ENCODE measurements around the gene THAP2.

The THAP2 gene

DNA sequence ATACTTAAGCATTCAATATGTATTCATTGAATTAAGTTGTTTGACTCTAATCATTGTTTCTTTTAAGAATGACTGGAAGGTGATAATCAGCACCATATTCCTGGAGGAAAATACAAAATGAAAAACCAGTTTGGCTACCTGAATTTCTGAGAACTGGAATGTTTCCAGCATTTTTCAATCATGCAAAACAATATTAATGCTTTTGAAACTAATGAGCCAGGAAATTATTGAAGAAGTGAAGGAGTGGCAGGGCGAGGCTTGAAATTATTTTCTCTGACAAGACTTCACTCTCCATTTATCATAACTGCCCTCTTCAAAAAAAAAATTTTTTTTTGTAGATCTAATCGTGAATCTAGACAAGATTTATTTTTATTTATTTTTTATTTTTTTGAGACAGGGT is 40.8 kb downstream of the THAP2 start:
- DNase-seq = no peak

DNA sequence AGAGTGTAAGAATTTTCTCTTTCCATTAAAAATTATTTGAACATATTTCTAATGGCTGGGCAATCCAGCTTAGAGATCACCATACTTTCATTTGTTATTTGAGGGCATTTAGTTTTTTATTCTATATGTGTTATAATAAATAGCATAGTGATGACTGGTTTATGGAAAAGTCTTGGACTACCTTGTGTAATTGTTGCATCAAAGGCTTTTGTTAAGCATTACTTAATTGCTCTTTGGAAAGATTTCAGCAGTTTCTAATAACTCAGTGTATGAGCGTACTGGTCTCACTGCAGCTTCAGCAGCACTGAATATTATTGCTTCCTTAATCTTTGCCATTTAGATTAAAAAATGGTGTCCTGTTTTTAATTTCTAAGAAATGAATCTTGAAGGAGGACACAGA is 44.6 kb downstream of the THAP2 start:
- DNase-seq = no peak

DNA sequence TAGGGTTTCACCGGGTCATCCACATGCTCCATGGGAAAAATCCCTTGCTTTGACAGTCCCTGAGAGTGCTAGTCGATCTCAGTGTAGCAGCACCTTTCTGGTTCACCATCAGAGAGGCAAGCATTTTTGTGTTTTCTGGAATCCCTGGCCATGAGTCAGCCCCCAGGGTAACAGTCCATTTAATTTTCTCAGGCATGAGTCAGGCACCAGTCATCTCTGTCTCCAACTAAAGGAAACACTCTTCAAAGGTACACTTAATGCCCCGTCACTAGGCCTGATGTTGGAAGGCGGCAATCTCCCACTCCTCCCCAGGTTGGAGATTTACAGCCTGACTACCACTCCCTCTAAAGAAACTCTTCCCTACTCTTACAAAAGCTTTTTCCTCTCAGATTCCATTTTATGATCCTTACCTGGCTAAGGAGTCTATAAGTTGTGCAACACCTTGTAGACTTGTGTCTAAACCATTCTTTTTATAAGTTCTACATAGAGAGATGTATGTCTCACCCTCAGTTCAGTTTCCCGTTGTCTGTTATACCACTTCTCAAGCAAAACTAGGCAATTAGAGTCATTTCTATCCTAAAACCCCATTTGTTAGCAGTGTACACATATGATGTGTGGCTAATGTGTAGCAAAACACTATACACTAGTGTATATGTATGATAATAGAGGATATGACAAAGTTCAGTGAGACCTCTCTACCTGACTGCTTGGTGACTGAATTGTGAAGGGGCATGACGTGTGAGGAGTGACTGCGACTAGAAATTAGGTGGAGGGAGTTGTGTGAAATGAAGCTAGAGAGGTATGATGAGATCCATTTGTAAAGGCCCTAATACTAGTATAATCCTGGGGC is 46.4 kb downstream of the THAP2 start:
- DNase-seq = no peak

DNA sequence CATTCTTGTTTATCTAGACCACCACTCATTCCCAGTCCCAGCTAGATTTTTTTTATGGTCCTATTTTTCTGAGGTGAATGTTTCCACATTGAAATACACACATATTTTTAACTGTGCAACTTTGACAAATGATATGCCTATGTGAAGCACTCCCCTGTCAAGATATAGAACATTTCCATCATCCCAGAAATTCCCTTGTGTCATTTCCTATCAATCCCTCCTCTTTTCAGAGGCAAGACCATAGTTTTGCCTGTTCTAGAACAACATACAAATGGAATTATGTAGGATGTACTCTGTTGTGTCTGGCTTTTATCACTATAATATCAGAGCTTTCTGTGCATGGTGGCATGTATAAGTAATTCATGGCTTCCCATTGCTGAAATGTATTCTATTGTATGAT is 54.5 kb downstream of the THAP2 start:
- DNase-seq = no peak

DNA sequence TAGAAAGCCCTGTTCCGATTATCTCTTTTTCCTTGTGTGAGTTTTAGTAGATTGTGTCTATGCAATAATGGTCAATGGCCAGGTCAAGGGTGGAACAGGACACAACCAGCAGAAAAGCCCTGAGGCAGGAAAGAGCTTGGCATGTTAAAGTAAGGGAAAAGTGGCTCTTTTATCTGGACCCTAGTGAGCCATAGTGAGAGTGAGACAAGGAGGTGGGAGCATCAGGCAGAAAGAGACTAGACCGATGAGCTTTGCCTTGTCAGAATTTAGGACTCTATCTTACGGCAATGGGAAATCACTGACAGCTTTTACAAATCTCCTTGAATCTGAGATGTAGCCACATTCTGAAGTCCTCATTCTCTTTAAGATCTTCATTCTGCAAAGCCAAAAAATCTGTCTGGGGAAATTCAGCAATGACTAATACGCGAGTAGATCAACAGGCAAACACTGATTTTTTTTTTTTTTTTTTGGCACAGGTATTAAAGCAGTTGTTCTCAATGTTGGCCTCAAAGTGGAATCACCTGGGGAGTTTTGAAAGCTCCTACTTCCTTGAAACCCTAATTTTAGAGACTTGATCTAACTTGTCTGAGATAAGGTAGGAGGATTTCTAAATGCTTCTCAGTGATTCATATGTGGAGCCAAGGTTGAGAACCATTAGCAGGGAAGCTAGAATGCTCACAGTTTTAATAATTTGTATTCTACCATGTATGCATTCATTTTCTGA is 55.7 kb downstream of the THAP2 start:
- DNase-seq = no peak

DNA sequence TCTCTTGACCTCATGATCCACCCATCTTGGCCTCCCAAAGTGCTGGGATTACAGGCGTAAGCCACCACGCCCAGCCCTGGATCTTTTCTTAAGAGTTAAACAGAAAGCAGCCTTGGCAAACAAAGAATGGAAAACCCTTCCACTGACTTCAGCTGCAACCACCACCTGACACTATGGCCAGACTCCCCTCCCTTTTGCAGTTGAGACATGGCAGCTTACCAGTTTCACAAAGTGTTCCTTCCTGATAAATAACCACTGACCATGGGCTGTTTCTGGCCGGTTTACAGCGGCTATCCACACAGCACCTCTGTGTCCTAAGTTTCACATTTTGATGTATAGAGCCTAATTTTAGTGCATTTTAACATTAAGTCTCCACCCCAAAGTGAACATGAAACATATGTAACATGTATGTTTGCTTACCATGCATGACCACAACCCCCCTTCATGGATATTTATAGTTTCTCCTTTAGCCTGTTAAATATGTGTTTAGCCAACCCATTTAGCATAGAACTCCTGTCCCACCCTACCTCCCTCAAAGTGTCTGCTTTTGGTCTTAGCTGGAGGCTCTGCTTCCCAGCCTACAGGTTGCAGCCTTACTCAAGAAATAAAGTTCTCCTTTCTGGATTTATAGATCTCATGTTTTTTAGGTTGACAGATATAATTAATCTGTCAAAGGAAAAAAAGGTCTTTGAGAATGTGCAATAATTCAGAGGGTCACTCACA is 57.8 kb downstream of the THAP2 start:
- no peak for DNase-seq

DNA sequence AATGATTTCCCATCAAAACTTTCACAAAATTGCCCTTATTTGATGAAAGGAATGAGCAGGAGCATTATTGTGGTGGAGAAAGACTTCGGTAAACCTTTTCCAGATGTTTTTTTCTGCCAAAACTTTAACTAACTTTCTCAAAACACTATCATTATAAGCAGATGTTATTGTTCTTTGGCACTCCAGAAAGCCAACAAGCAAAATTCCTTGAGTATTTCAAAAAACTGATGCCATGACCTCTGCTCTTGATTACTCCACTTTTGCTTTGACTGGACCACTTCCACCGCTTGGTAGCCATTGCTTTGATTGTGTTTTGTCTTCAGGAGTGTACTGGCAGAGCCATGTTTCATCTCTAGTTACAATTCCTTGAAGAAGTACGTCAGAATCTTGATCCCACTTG is 60.9 kb downstream of the THAP2 start:
- DNase-seq = no peak

DNA sequence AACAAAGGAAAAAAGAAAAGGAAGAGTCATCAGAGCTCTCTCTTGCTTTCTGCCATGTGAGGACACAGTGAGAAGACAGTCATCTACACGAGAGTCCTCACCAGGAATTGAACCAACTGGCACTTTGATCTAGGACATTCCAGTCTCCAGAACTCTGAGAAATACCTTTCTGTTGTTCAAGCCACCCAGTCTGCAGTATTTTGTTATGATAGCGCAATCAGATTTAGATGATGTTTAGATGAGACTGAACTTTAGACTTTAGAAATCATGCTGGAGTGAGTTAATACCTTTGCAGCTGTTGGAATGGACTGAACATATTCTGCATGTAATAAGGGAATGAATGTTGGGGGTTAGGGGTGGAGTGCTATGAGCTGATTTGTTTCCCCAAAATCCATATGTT is 62.4 kb downstream of the THAP2 start:
- no peak for DNase-seq

DNA sequence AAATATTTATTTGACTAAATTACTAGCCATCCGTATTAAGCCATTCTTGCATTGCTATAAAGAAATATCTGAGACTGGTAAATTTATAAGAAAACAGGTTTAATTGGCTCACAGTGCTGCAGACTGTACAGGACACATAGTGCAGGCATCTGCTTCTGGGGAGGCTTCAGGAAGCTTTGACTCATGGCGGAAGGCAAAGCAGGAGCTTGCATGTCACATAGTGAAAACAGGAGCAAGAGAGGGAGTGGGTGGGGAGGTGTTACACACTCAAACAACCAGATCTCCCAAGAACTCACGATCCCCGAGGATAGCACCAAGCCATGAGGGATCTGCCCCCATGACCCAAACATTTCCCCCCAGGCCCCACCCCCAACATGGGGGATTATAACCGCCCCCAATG is 63.9 kb downstream of the THAP2 start:
- no peak for DNase-seq

All from activated T-cell treated with anti-CD3 and anti-CD28 coated beads, Interleukin-2, amount 50 U/mL, for 1 hour (primary cell).